ENCODE data around the gene OSTN. TPM values are rescaled to one million over a fixed set of nuclear protein-coding genes. Genes with fewer than 3 reads are reported as not detected.

Gene OSTN
- total and polyA plus RNA-seq, 2 of the 13 experiments (the other 11 are each of a cell fraction or from before 2014, with no cell fraction given), result not detected

DNA sequence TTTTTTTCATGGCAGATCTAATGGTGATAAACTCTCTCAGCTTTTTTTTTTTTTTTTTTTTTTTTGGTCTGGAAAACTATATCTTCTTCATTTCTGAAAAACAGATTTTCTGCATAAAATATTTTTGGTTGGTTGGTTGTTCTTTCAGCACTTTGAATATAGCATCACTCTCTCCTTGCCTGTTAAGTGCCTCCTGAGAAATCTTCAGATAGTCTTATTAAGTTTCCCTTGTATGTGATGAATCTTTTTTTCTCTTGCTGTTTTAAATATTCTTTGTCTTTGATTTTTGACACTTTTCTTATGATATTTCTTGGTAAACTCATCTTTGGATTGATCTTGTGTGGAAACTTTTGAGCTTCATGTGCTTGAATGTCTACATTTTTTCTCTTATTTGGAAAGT lies 44.2 kb upstream of the OSTN start:
- ChIA-PET POLR2A (no interaction called here), CTCF (ENCODE audit: low intra/inter-chr PET ratio, low total read pairs) (no interaction called here)
- peaks cover 32% of the 10 kb centered on the region for H3K9me3 ChIP-seq (ENCODE audit: low read length)
- H3K79me2 ChIP-seq (ENCODE audit: insufficient read depth, low read length), result no peaks in the 10 kb centered on the region
- H3K9ac ChIP-seq (ENCODE audit: insufficient read depth, low read depth, low read length), result no peak overlapping the region
- no peaks in the 10 kb centered on the region for H3K27me3 ChIP-seq (ENCODE audit: control insufficient read depth in 1 of 2, insufficient read depth in 2 of 2, low read length in 2 of 2)
- no peaks in the 10 kb centered on the region for H3K36me3 ChIP-seq (replicated peaks in 1 of 2; ENCODE audit: control insufficient read depth in 1 of 2, insufficient read depth in 2 of 2, low read length in 2 of 2)
- H3K27ac ChIP-seq (ENCODE audit: extremely low read length, insufficient read depth, low read length), result no peak overlapping the region
- intact Hi-C loops (cut with micrococcal nuclease; ENCODE audit: unreplicated experiment) (no loop called here), in situ Hi-C loops (cut with HindIII; ENCODE audit: extremely low pct_ligation_motif_present, low pct_unique_long_range_greater_than_20kb) (no loop called here)
- no peak for FAIRE-seq
- no peak for ATAC-seq
- no peak overlapping the region for H2AFZ ChIP-seq (ENCODE audit: low read length)
- no peak for DNase-seq (ENCODE audit: low spot score)
- H3K4me1 ChIP-seq (ENCODE audit: insufficient read depth, low read length), result peaks cover 17% of the 10 kb centered on the region
- TF ChIP-seq GTF2F1 (IDR thresholded peaks at IDR 0.05; ENCODE audit: low read length) (no peak), KLF13 (CRISPR knock-in tag; IDR thresholded peaks at IDR 0.05) (no peak), YY1 (IDR thresholded peaks at IDR 0.05; ENCODE audit: insufficient read depth, insufficient replicate concordance, low read depth, low read length) (no peak), NR2F1 (CRISPR knock-in tag; IDR thresholded peaks at IDR 0.05) (no peak)
- no TSS peak for BruUV-seq (replicated peaks)
- no peak overlapping the region for H3K4me2 ChIP-seq (ENCODE audit: low read depth, low read length)
- H4K20me1 ChIP-seq (ENCODE audit: insufficient read depth, low read length), result no peaks in the 10 kb centered on the region
- H3K4me3 ChIP-seq (replicated peaks in 1 of 3; ENCODE audit: insufficient read depth in 1 of 3, low read depth in 2 of 3, low read length in 3 of 3), result no peak overlapping the region

GRCh38 chr3:191158247-191158646 lies 40.8 kb upstream of the OSTN start:
- no TSS peak for BruUV-seq (replicated peaks)
- WGBS (ENCODE audit: low lambda C conversion rate), result 0% methylated on average over 1 of the region's 1 CpG
- Histone ChIP-seq H3K4me3 (replicated peaks in 1 of 3; ENCODE audit: insufficient read depth in 1 of 3, low read depth in 2 of 3, low read length in 3 of 3) (no peak overlapping the region), H3K27me3 (ENCODE audit: control insufficient read depth in 1 of 2, insufficient read depth in 2 of 2, low read length in 2 of 2) (no peaks in the 10 kb centered on the region), H3K36me3 (replicated peaks in 1 of 2; ENCODE audit: control insufficient read depth in 1 of 2, insufficient read depth in 2 of 2, low read length in 2 of 2) (no peaks in the 10 kb centered on the region), H4K20me1 (ENCODE audit: insufficient read depth, low read length) (no peaks in the 10 kb centered on the region), H2AFZ (ENCODE audit: low read length) (no peak overlapping the region), H3K27ac (ENCODE audit: extremely low read length, insufficient read depth, low read length) (peak overlapping the region; percentile 24), H3K4me1 (ENCODE audit: insufficient read depth, low read length) (peaks cover 17% of the 10 kb centered on the region), H3K79me2 (ENCODE audit: insufficient read depth, low read length) (no peaks in the 10 kb centered on the region), H3K9me3 (ENCODE audit: low read length) (peaks cover 31% of the 10 kb centered on the region), H3K4me2 (ENCODE audit: low read depth, low read length) (peak overlapping the region; percentile 19), H3K9ac (ENCODE audit: insufficient read depth, low read depth, low read length) (no peak overlapping the region)
- ATAC-seq, result peak; percentile 93
- in situ Hi-C loops (cut with HindIII; ENCODE audit: extremely low pct_ligation_motif_present, low pct_unique_long_range_greater_than_20kb), result no loop called here
- peak; percentile 49 for DNase-seq (ENCODE audit: low spot score)
- peak; percentile 23 for FAIRE-seq
- POLR2A ChIA-PET, result no interaction called here
- CTCF ChIA-PET (ENCODE audit: low intra/inter-chr PET ratio, low total read pairs), result no interaction called here
- intact Hi-C loops (cut with micrococcal nuclease; ENCODE audit: unreplicated experiment), result no loop called here
- TF ChIP-seq MED1 (CRISPR knock-in tag; IDR thresholded peaks at IDR 0.05) (no peak), ZNF24 (IDR thresholded peaks at IDR 0.05) (no peak), RFXANK (CRISPR knock-in tag; IDR thresholded peaks at IDR 0.05) (no peak), IRX3 (CRISPR knock-in tag; IDR thresholded peaks at IDR 0.05; ENCODE audit: borderline replicate concordance, low read depth) (no peak), U2AF2 (IDR thresholded peaks at IDR 0.05; ENCODE audit: low read depth, low read length) (no peak), SOX6 (IDR thresholded peaks at IDR 0.05) (no peak), SOX6 (CRISPR knock-in tag; IDR thresholded peaks at IDR 0.05) (peak; percentile 76), ZNF749 (CRISPR knock-in tag; IDR thresholded peaks at IDR 0.05; ENCODE audit: borderline replicate concordance) (no peak), BRCA1 (CRISPR knock-in tag; IDR thresholded peaks at IDR 0.05) (no peak), ZNF883 (CRISPR knock-in tag; IDR thresholded peaks at IDR 0.05; ENCODE audit: not compliant biosample characterization) (no peak), PHF21A (CRISPR knock-in tag; IDR thresholded peaks at IDR 0.05) (no peak)
- TF ChIP-seq, protein P1, sequence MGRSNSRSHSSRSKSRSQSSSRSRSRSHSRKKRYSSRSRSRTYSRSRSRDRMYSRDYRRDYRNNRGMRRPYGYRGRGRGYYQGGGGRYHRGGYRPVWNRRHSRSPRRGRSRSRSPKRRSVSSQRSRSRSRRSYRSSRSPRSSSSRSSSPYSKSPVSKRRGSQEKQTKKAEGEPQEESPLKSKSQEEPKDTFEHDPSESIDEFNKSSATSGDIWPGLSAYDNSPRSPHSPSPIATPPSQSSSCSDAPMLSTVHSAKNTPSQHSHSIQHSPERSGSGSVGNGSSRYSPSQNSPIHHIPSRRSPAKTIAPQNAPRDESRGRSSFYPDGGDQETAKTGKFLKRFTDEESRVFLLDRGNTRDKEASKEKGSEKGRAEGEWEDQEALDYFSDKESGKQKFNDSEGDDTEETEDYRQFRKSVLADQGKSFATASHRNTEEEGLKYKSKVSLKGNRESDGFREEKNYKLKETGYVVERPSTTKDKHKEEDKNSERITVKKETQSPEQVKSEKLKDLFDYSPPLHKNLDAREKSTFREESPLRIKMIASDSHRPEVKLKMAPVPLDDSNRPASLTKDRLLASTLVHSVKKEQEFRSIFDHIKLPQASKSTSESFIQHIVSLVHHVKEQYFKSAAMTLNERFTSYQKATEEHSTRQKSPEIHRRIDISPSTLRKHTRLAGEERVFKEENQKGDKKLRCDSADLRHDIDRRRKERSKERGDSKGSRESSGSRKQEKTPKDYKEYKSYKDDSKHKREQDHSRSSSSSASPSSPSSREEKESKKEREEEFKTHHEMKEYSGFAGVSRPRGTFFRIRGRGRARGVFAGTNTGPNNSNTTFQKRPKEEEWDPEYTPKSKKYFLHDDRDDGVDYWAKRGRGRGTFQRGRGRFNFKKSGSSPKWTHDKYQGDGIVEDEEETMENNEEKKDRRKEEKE (IDR thresholded peaks at IDR 0.05), result no peak
- TF ChIP-seq, protein P2, sequence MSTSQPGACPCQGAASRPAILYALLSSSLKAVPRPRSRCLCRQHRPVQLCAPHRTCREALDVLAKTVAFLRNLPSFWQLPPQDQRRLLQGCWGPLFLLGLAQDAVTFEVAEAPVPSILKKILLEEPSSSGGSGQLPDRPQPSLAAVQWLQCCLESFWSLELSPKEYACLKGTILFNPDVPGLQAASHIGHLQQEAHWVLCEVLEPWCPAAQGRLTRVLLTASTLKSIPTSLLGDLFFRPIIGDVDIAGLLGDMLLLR (CRISPR knock-in tag; IDR thresholded peaks at IDR 0.05), result no peak

Data from HepG2 (cell line).